Stomach (tissue), 9 donors: Measurements from ENCODE around the gene ALG14. TPM values are rescaled to one million over a fixed set of nuclear protein-coding genes. Genes with fewer than 3 reads are reported as not detected.
"Not testable (repeated sequence)": the region's sequence is repeated elsewhere in the genome, so short reads cannot be mapped to it uniquely, and the experiment has no call there.

Experiments used
- DNase-seq, 2 donors: peaks; one replicate each; pipeline versions ENCODE4 v3.0.0 to v3.0.0-alpha.2; 2013 to 2019
- H3K27ac ChIP-seq, 5 donors: fragments of 200-600 bp in 4 of 5; sonication (generic) in 4 of 5; one replicate each; pipeline ENCODE4 v1.5.1; 2013 to 2019; ENCODE audit warnings: mild to moderate bottlenecking in 1 of 5, moderate library complexity in 1 of 5
- H3K27me3 ChIP-seq, 3 donors: fragments of 200-600 bp; sonication (generic); one replicate each; pipeline ENCODE4 v1.5.1; 2017 to 2019; ENCODE audit warnings: mixed run types in 1 of 3
- H3K36me3 ChIP-seq, 4 donors: fragments of 200-600 bp; sonication (generic); 1 replicate in 3 of 4; 2 replicates in 1 of 4; pipeline ENCODE4 v1.5.1; 2016 to 2019
- H3K4me1 ChIP-seq, 4 donors: fragments of 200-600 bp; sonication (generic); one replicate each; pipeline ENCODE4 v1.5.1; 2016 to 2019
- H3K4me3 ChIP-seq, 4 donors: fragments of 200-600 bp; sonication (generic) in 3 of 4; one replicate each; pipeline ENCODE4 v1.5.1; 2016 to 2019; ENCODE audit warnings: mild to moderate bottlenecking in 1 of 4
- H3K9me3 ChIP-seq, 4 donors: fragments of 200-600 bp; sonication (generic); one replicate each; pipeline ENCODE4 v1.5.1; 2016 to 2019
- EP300 ChIP-seq: sonication (generic); formaldehyde crosslinking; IDR thresholded peaks from one replicate; pipeline ENCODE4 v1.6.1; 2017; ENCODE audit warnings: antibody characterized with exemption
- POLR2A ChIP-seq, 4 donors: fragments of 450-650 bp; IDR thresholded peaks; one replicate each; pipeline ENCODE4 v1.6.1; 2016; ENCODE audit warnings: antibody characterized with exemption in 4 of 4, control low read depth in 2 of 4, mild to moderate bottlenecking in 1 of 4, moderate library complexity in 1 of 4
- POLR2AphosphoS5 ChIP-seq, 3 donors: sonication (generic); formaldehyde crosslinking; IDR thresholded peaks; one replicate each; pipeline ENCODE4 v1.6.1; 2016; ENCODE audit warnings: antibody characterized with exemption in 3 of 3
- WGBS, 5 donors: extraction: QIAGEN DNeasy Blood & Tissue Kit in 3 of 5; methylation state at CpG; one replicate each; pipeline versions ENCODE4 v1.1.5 to v1.1.7; 2013 to 2018; 5-methylcytosine and 5-hydroxymethylcytosine counted together
- intact Hi-C: fragments of 100-400 bp; cut with DNase I; formaldehyde crosslinking; loops from one replicate; pipeline ENCODE4 v1.15.1; 2023; ENCODE audit warnings: low total_unique reads
- polyA plus RNA-seq, 3 donors: library from polyadenylated mRNA; stranded (reverse); fragments of 200-250 nt; gene quantifications; one replicate each; pipeline ENCODE4 v1.2.3, GENCODE V29; 2013
- total RNA-seq, 5 donors: library from RNA; depleted of rRNA; stranded (reverse); fragments of >200 nt; gene quantifications; one replicate each; pipeline versions ENCODE4 v1.1.0 to v1.2.3, GENCODE V29; 2014 to 2016
- TF ChIP-seq, protein P1 (sequence below), 7 experiments: fragments of 450-650 bp in 4 of 7; fragments of 200-600 bp in 3 of 7; sonication (generic) in 3 of 7; IDR thresholded peaks; one replicate each; pipeline ENCODE4 v1.5.1; 2016 to 2019; ENCODE audit warnings: antibody characterized with exemption in 7 of 7, control low read depth in 2 of 7, mild to moderate bottlenecking in 1 of 7
- donor health status: healthy with polysubstance abuse.
- donor health status: Bipolar disorder and iron deficiency.
- donor health status: healthy.

Gene ALG14
- total and polyA plus RNA-seq, 8 donors, result under 0.01 to 3.5 (median 1.1) TPM; not detected in 1

DNA sequence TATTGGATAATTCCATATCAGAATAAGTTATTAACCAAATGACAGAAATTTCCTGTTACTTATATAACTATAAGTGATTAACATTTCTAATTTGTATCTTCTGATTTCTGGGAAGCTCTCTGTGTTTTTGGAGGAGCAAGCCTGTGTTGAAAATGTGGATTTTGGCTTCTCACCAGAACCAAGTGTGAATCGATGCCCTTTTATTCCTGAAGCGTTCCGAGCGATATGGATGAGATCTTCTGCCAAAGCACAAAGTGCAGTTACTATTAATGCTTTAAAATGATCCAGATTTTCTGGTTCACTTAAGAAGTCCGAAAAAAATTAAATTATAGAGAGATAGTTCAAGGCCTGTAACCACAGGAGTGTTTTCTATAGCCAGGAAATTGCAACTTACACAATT is 22.8 kb downstream of the ALG14 start:
- intact Hi-C loops, result no loop called here
- 79 to 81% (median 81%) methylated on average over 5 of the region's 5 CpGs for WGBS, 5 donors
- no peaks in the 10 kb centered on the region for H3K36me3 ChIP-seq
- no peak for DNase-seq
- H3K9me3 ChIP-seq, result no peaks in the 10 kb centered on the region
- H3K27me3 ChIP-seq, result no peaks in the 10 kb centered on the region
- TF ChIP-seq EP300 (no peak), POLR2A (IDR thresholded peaks at IDR 0.05) (no peak), POLR2AphosphoS5 (IDR thresholded peaks at IDR 0.05) (no peak)
- TF ChIP-seq, protein P1, sequence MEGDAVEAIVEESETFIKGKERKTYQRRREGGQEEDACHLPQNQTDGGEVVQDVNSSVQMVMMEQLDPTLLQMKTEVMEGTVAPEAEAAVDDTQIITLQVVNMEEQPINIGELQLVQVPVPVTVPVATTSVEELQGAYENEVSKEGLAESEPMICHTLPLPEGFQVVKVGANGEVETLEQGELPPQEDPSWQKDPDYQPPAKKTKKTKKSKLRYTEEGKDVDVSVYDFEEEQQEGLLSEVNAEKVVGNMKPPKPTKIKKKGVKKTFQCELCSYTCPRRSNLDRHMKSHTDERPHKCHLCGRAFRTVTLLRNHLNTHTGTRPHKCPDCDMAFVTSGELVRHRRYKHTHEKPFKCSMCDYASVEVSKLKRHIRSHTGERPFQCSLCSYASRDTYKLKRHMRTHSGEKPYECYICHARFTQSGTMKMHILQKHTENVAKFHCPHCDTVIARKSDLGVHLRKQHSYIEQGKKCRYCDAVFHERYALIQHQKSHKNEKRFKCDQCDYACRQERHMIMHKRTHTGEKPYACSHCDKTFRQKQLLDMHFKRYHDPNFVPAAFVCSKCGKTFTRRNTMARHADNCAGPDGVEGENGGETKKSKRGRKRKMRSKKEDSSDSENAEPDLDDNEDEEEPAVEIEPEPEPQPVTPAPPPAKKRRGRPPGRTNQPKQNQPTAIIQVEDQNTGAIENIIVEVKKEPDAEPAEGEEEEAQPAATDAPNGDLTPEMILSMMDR (IDR thresholded peaks at IDR 0.05), result no peak
- H3K27ac ChIP-seq, result no peak overlapping the region
- H3K4me1 ChIP-seq, result no peaks in the 10 kb centered on the region
- H3K4me3 ChIP-seq, result no peak overlapping the region

DNA sequence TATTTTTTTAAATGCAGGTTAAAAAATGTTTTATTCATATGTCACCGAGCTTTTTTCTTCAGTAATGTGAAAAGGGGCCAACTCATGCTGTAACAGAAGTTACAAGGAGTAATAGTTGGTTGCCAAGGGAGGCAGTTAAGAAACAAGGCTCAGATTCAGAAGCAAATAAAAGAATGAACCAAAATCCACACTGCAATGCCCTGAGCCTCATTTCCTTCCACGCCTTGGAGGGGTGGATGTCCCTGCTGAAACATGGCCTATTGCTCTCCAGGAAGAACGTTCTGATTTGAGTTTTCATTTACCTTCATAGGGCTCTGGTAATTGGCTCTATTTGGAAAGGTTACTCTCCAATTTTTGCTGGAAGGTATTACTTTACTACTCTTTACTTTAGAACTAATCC is 24.4 kb downstream of the ALG14 start:
- WGBS, 5 donors, result 64 to 75% (median 70%) methylated on average over 3 of the region's 3 CpGs
- no peak for DNase-seq
- H3K9me3 ChIP-seq, result no peaks in the 10 kb centered on the region
- TF ChIP-seq, protein P1 (IDR thresholded peaks at IDR 0.05), result no peak
- TF ChIP-seq EP300, result no peak
- TF ChIP-seq POLR2AphosphoS5 (IDR thresholded peaks at IDR 0.05), result no peak
- TF ChIP-seq POLR2A (IDR thresholded peaks at IDR 0.05), result no peak
- H3K4me3 ChIP-seq, result no peak overlapping the region
- no peaks in the 10 kb centered on the region for H3K27me3 ChIP-seq
- peaks cover 0 to 5% (median 4%) of the 10 kb centered on the region in 4 donors for H3K4me1 ChIP-seq
- no peaks in the 10 kb centered on the region for H3K36me3 ChIP-seq
- H3K27ac ChIP-seq, result no peak overlapping the region
- intact Hi-C loops, result no loop called here

DNA sequence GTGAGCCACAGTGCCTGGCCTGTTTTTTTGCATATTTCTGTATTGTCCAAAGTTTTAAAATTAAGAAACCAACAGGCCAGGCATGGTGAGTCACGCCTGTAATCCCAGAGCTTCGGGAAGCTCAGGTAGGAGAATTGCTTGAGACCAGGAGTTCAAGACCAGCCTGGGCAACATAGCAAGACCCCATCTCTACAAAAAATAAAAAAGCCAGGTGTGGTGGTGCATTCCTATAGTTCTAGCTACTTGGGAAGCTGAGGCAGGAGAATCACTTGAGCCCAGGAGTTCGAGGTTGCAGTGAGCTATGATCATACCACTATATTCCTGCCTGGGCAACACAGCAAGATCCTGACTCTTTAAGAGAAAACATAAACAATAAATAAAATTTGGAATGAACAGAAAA is 25.1 kb downstream of the ALG14 start:
- H3K9me3 ChIP-seq, H3K36me3 ChIP-seq, intact Hi-C loops, H3K4me3 ChIP-seq, H3K27ac ChIP-seq, DNase-seq, H3K27me3 ChIP-seq: not testable (repeated sequence)
- H3K4me1 ChIP-seq, result peaks cover 0 to 11% (median 10%) of the 10 kb centered on the region in 4 donors
- 77 to 99% (median 93%) methylated on average over 3 of the region's 3 CpGs for WGBS, 5 donors

DNA sequence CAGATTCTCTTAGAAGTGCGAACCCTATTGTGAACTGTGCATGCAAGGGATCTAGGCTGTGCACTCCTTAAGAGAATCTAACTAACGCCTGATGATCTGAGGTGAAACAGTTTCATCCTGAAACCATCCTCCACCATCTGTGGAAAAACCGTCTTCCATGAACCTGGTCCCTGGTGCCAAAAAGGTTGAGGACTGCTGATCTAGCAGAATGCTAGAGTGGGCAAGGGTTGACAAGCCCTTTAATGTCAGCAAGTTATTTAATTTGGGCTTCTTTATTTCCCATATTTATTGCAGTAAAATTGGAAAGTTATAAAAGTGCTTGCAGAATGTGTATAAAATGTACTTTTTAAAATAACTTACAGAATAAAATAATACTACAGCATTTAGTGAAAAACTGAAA is 26.4 kb downstream of the ALG14 start:
- Histone ChIP-seq H3K4me1 (peaks cover 0 to 24% (median 16%) of the 10 kb centered on the region in 4 donors), H3K4me3 (no peak overlapping the region), H3K36me3 (no peaks in the 10 kb centered on the region), H3K27ac (no peak overlapping the region), H3K9me3 (no peaks in the 10 kb centered on the region), H3K27me3 (no peaks in the 10 kb centered on the region)
- WGBS, 5 donors, result 82 to 90% (median 88%) methylated on average over 3 of the region's 3 CpGs
- intact Hi-C loops, result no loop called here
- no peak for DNase-seq
- no peak for TF ChIP-seq EP300
- TF ChIP-seq POLR2A (IDR thresholded peaks at IDR 0.05), result no peak
- TF ChIP-seq POLR2AphosphoS5 (IDR thresholded peaks at IDR 0.05), result no peak
- TF ChIP-seq, protein P1 (IDR thresholded peaks at IDR 0.05), result no peak

DNA sequence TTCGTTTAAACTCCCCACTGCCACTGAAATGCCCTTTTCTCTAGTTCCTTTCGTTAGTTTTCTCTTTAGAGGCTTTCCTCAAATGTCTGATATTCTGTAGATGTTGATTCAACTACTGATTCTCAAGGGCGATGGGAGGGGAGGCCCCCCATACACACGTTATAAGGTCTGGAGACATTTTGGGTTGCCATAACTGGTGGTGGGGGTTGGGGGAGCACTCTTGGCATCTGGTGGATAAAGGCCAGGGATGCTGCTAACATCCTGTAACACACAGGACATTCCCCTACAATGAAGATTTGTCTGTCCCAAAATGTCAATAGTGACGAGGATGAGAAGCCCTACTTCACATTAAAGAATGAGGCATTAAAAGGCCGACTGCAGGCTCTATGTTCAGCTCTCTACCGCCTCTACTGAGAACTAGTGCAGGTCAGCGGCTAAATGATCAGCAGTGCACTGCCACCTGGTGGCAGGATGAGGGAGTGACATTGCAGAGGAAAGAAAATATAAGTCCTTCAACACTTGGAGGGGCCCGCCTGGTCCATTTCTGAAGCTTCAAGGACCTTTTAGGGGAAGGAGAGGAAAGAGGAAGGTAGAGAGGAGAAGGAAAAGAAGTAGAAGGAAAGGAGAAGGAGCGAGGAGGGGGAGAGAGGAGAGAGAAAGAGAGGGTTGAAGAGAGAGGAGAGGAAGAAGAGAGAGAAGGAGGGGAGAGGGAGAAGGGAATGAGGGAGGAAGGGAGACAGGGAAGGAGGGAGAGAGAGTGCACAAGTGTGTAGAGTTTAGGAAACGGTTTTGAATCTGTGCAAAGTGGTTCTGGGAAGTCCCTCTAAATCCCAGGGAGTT is 29.4 kb downstream of the ALG14 start:
- TF ChIP-seq POLR2AphosphoS5 (IDR thresholded peaks at IDR 0.05) (peak; percentile 9 to 87 (median 26)), POLR2A (IDR thresholded peaks at IDR 0.05) (no peak), EP300 (no peak)
- TF ChIP-seq, protein P1 (IDR thresholded peaks at IDR 0.05), result peak in 6 of 7 experiments; percentile 94 to 100 (median 98)
- peak; percentile 89 to 95 for DNase-seq
- Histone ChIP-seq H3K27ac (peak overlapping the region in 4 of 5 donors; percentile 35 to 78 (median 60)), H3K4me1 (peaks cover 0 to 27% (median 17%) of the 10 kb centered on the region in 4 donors), H3K27me3 (no peaks in the 10 kb centered on the region), H3K4me3 (no peak overlapping the region), H3K36me3 (no peaks in the 10 kb centered on the region), H3K9me3 (no peaks in the 10 kb centered on the region)
- intact Hi-C loops, result loop anchor here (5.0 kb wide), 1 partner anchor 191 kb away; no protein-coding TSS in a partner anchor
- WGBS, 5 donors, result 24 to 30% (median 28%) methylated on average over 11 of the region's 11 CpGs
